Body of pancreas (tissue), 4 donors: ENCODE measurements around the gene TARS1.

Experiments used
- POLR2A ChIP-seq, 3 donors: fragments of 450-650 bp; IDR thresholded peaks; one replicate each; pipeline ENCODE4 v1.6.1; 2016; ENCODE audit warnings: antibody characterized with exemption in 3 of 3, mild to moderate bottlenecking in 2 of 3
- TF ChIP-seq, protein P1 (sequence below), 7 experiments: fragments of 450-650 bp in 4 of 7; fragments of 200-600 bp in 3 of 7; sonication (generic) in 3 of 7; IDR thresholded peaks; one replicate each; pipeline ENCODE4 v1.5.1; 2016 to 2019; ENCODE audit warnings: antibody characterized with exemption in 7 of 7

DNA sequence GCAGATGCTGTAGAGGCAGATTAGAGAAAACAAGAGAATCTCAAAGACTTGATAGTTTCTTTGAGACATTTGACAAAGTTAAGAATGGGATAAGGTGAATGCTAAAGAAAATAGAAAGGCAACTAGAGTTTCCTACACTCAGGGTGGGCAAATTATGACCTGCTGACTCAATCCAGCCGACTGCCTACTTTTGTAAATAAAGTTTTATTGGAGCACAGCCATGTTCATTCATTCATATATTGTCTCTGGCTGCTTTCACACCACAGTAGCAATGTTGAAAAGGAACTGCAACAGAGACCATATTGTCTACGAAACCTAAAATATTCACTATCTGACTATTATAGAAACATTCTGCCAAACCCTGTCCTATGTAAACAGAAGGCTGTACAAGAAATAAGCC lies 37.6 kb upstream of the TARS1 start:
- no peak for TF ChIP-seq POLR2A (IDR thresholded peaks at IDR 0.05)
- TF ChIP-seq, protein P1, sequence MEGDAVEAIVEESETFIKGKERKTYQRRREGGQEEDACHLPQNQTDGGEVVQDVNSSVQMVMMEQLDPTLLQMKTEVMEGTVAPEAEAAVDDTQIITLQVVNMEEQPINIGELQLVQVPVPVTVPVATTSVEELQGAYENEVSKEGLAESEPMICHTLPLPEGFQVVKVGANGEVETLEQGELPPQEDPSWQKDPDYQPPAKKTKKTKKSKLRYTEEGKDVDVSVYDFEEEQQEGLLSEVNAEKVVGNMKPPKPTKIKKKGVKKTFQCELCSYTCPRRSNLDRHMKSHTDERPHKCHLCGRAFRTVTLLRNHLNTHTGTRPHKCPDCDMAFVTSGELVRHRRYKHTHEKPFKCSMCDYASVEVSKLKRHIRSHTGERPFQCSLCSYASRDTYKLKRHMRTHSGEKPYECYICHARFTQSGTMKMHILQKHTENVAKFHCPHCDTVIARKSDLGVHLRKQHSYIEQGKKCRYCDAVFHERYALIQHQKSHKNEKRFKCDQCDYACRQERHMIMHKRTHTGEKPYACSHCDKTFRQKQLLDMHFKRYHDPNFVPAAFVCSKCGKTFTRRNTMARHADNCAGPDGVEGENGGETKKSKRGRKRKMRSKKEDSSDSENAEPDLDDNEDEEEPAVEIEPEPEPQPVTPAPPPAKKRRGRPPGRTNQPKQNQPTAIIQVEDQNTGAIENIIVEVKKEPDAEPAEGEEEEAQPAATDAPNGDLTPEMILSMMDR (IDR thresholded peaks at IDR 0.05), result no peak
